Keratinocyte (primary cell): ENCODE data around the gene CACNA2D4. TPM values are rescaled to one million over a fixed set of nuclear protein-coding genes. Genes with fewer than 3 reads are reported as not detected.

Source experiments
- DNase-seq: peaks from one replicate; pipeline ENCODE4 v3.0.0-alpha.2; 2011; ENCODE audit warnings: low read depth, missing footprints, low spot score
- FAIRE-seq: peaks from 2 replicates; lab custom pipeline; 2011; peaks lifted over from hg19 to GRCh38; lab: Jason Lieb, UNC
- H2AFZ ChIP-seq: 2 replicates; pipeline ENCODE4 v1.6.0; 2012; ENCODE audit warnings: low read length, control low read depth, inconsistent platforms; ENCODE audit not compliant: control insufficient read depth
- H3K27ac ChIP-seq: 2 replicates; pipeline ENCODE4 v1.5.1; 2011; ENCODE audit warnings: low read length; ENCODE audit not compliant: control insufficient read depth, insufficient read depth
- H3K27me3 ChIP-seq: 3 replicates; pipeline ENCODE4 v1.6.0; 2011; ENCODE audit warnings: low read length; ENCODE audit not compliant: control insufficient read depth, insufficient read depth; ENCODE audit errors: extremely low read depth
- H3K36me3 ChIP-seq, 2 experiments: 2 replicates in 1 of 2; 3 replicates in 1 of 2; pipeline ENCODE4 v1.5.1; 2011; ENCODE audit warnings: low read length in 2 of 2, mild to moderate bottlenecking in 1 of 2; ENCODE audit not compliant: control insufficient read depth in 2 of 2, insufficient read depth in 2 of 2; ENCODE audit errors: extremely low read depth in 1 of 2
- H3K4me1 ChIP-seq: 3 replicates; pipeline ENCODE4 v1.5.1; 2011; ENCODE audit warnings: low read length; ENCODE audit not compliant: control insufficient read depth, insufficient read depth; ENCODE audit errors: extremely low read depth
- H3K4me2 ChIP-seq: 3 replicates; pipeline ENCODE4 v1.6.0; 2011; ENCODE audit warnings: low read depth, low read length; ENCODE audit not compliant: control insufficient read depth, insufficient read depth; ENCODE audit errors: extremely low read depth
- H3K4me3 ChIP-seq, 3 experiments: fragments of 200-600 bp in 1 of 3; sonication (generic) in 1 of 3; 2 replicates in 2 of 3; 3 replicates in 1 of 3; pipeline ENCODE4 v1.5.1; 2011 to 2016; ENCODE audit warnings: low read length in 3 of 3, mild to moderate bottlenecking in 3 of 3, control low read depth in 2 of 3, inconsistent platforms in 1 of 3, low read depth in 1 of 3, mixed read lengths in 1 of 3, mixed run types in 1 of 3, moderate library complexity in 1 of 3; ENCODE audit not compliant: control insufficient read depth in 2 of 3, insufficient read depth in 2 of 3; ENCODE audit errors: extremely low read depth in 1 of 3
- H3K79me2 ChIP-seq: 2 replicates; pipeline ENCODE4 v1.6.0; 2012; ENCODE audit warnings: low read length; ENCODE audit not compliant: control insufficient read depth, insufficient read depth
- H3K9ac ChIP-seq: 3 replicates; pipeline ENCODE4 v1.6.0; 2011; ENCODE audit warnings: low read length; ENCODE audit not compliant: control insufficient read depth, insufficient read depth; ENCODE audit errors: extremely low read depth
- H3K9me1 ChIP-seq: 3 replicates; pipeline ENCODE4 v1.6.0; 2011; ENCODE audit warnings: low read length; ENCODE audit not compliant: control insufficient read depth, insufficient read depth; ENCODE audit errors: extremely low read depth
- H3K9me3 ChIP-seq: 2 replicates; pipeline ENCODE4 v1.5.1; 2012; ENCODE audit warnings: low read depth, low read length; ENCODE audit not compliant: control insufficient read depth
- H4K20me1 ChIP-seq: 3 replicates; pipeline ENCODE4 v1.6.0; 2011; ENCODE audit warnings: low read length; ENCODE audit not compliant: control insufficient read depth, insufficient read depth; ENCODE audit errors: extremely low read depth
- CTCF ChIP-seq, 3 experiments: IDR thresholded peaks in 1 of 3; conservative IDR thresholded peaks in 1 of 3; optimal IDR thresholded peaks in 1 of 3; 2 replicates in 2 of 3; 3 replicates in 1 of 3; pipeline versions ENCODE3 to v1.5.1; 2011; ENCODE audit warnings: low read length in 3 of 3, mild to moderate bottlenecking in 3 of 3, moderate library complexity in 2 of 3, control low read depth in 1 of 3, inconsistent platforms in 1 of 3; ENCODE audit not compliant: insufficient read depth in 2 of 3; ENCODE audit errors: extremely low read depth in 1 of 3
- EZH2 ChIP-seq: IDR thresholded peaks from one replicate; pipeline ENCODE4 v1.6.1; 2012; ENCODE audit warnings: inconsistent platforms, mild to moderate bottlenecking, low read length, moderate library complexity
- dilution Hi-C: fragments of 300-500 bp; cut with MboI; formaldehyde crosslinking; loops from one replicate; pipeline ENCODE4 v1.7.0; 2020; ENCODE audit warnings: low sequenced_read_pairs; ENCODE audit not compliant: extremely low pct_ligation_motif_present
- polyA plus RNA-seq, 5 experiments: library from polyadenylated mRNA; depleted of rRNA in 3 of 5; stranded (reverse) in 3 of 5; stranded (forward) in 1 of 5; unstranded in 1 of 5; fragments of >200 nt; gene quantifications; 1 replicate in 1 of 5; 2 replicates in 3 of 5; 3 replicates in 1 of 5; pipeline versions ENCODE4 v1.2.1 to v1.2.3, GENCODE V29; 2011 to 2012; ENCODE audit warnings: missing spikeins in 2 of 5, low read depth in 1 of 5, low replicate concordance in 1 of 5

The CACNA2D4 gene
- polyA plus RNA-seq, 1 donor (not counting 4 experiments of a cell fraction or from before 2014, with no cell fraction given), result 0.09 TPM

GRCh38 chr12:1935700-1936378, 17.4 kb upstream of the CACNA2D4 start:
- dilution Hi-C loops, result no loop called here
- no peaks in the 10 kb centered on the region for H4K20me1 ChIP-seq
- TF ChIP-seq CTCF (optimal IDR thresholded peaks at IDR 0.05 in 1 of 3, IDR thresholded peaks at IDR 0.05 in 1 of 3, conservative IDR thresholded peaks at IDR 0.05 in 1 of 3; ENCODE audit: extremely low read depth in 1 of 3, insufficient read depth in 2 of 3, low read length in 3 of 3) (no peak), EZH2 (no peak)
- H3K27me3 ChIP-seq, result no peaks in the 10 kb centered on the region
- H3K9me3 ChIP-seq, result no peaks in the 10 kb centered on the region
- H3K4me2 ChIP-seq, result no peak overlapping the region
- no peaks in the 10 kb centered on the region for H3K9me1 ChIP-seq
- no peak overlapping the region for H3K9ac ChIP-seq
- no peak for DNase-seq
- H3K79me2 ChIP-seq, result no peaks in the 10 kb centered on the region
- no peak overlapping the region for H3K27ac ChIP-seq
- H3K4me1 ChIP-seq, result no peaks in the 10 kb centered on the region
- H3K36me3 ChIP-seq, result no peaks in the 10 kb centered on the region
- no peak for FAIRE-seq
- no peak overlapping the region for H2AFZ ChIP-seq
- no peak overlapping the region for H3K4me3 ChIP-seq

GRCh38 chr12:1935242-1935641, 16.8 kb upstream of the CACNA2D4 start:
- H3K9me3 ChIP-seq, result no peaks in the 10 kb centered on the region
- no peaks in the 10 kb centered on the region for H3K79me2 ChIP-seq
- DNase-seq (no peak), FAIRE-seq (no peak)
- no peaks in the 10 kb centered on the region for H4K20me1 ChIP-seq
- H3K9ac ChIP-seq, result no peak overlapping the region
- H3K4me3 ChIP-seq, result no peak overlapping the region
- no peak overlapping the region for H3K27ac ChIP-seq
- H3K4me2 ChIP-seq, result no peak overlapping the region
- dilution Hi-C loops, result no loop called here
- H3K9me1 ChIP-seq, result no peaks in the 10 kb centered on the region
- no peaks in the 10 kb centered on the region for H3K4me1 ChIP-seq
- no peak for TF ChIP-seq EZH2
- TF ChIP-seq CTCF (optimal IDR thresholded peaks at IDR 0.05 in 1 of 3, IDR thresholded peaks at IDR 0.05 in 1 of 3, conservative IDR thresholded peaks at IDR 0.05 in 1 of 3; ENCODE audit: extremely low read depth in 1 of 3, insufficient read depth in 2 of 3, low read length in 3 of 3), result no peak
- H2AFZ ChIP-seq, result no peak overlapping the region
- H3K27me3 ChIP-seq, result no peaks in the 10 kb centered on the region
- no peaks in the 10 kb centered on the region for H3K36me3 ChIP-seq
